Spinal cord (tissue), 10 donors: ENCODE measurements around the gene ABCC9. TPM values are rescaled to one million over a fixed set of nuclear protein-coding genes. Genes with fewer than 3 reads are reported as not detected.
"Not testable (repeated sequence)": the region's sequence is repeated elsewhere in the genome, so short reads cannot be mapped to it uniquely, and the experiment has no call there.

Experiments
- DNase-seq, 6 donors: peaks; one replicate each; pipeline versions ENCODE4 v3.0.0 to v3.0.0-alpha.2; 2013 to 2015; ENCODE audit warnings: low spot score in 6 of 6, low read depth in 4 of 6
- H3K27ac ChIP-seq: one replicate; pipeline ENCODE4 v1.5.1; 2013; ENCODE audit warnings: low read depth, low read length, control low read depth
- H3K27me3 ChIP-seq: one replicate; pipeline ENCODE4 v1.6.1; 2013; ENCODE audit warnings: low read length; ENCODE audit not compliant: control insufficient read depth, insufficient read depth
- H3K36me3 ChIP-seq: one replicate; pipeline ENCODE4 v1.6.1; 2013; ENCODE audit warnings: low read length; ENCODE audit not compliant: control insufficient read depth, insufficient read depth
- H3K4me1 ChIP-seq: one replicate; pipeline ENCODE4 v1.6.1; 2013; ENCODE audit warnings: low read length; ENCODE audit not compliant: control insufficient read depth, insufficient read depth
- H3K4me3 ChIP-seq: one replicate; pipeline ENCODE4 v1.5.1; 2013; ENCODE audit warnings: low read depth, low read length, control low read depth
- H3K9me3 ChIP-seq: one replicate; pipeline ENCODE4 v1.6.1; 2013; ENCODE audit warnings: low read length; ENCODE audit not compliant: control insufficient read depth, insufficient read depth
- WGBS: methylation state at CpG from one replicate; pipeline ENCODE4 v1.1.5; 2013; ENCODE audit warnings: missing lambda C conversion rate; ENCODE audit not compliant: insufficient coverage; 5-methylcytosine and 5-hydroxymethylcytosine counted together
- polyA plus RNA-seq, 2 donors: library from polyadenylated mRNA; unstranded; fragments of 120-200 nt; gene quantifications; one replicate each; pipeline ENCODE4 v1.2.1, GENCODE V29; 2013; ENCODE audit not compliant: insufficient read length in 2 of 2
- total RNA-seq, 2 donors: library from RNA; depleted of rRNA in 1 of 2; stranded (reverse); fragments of 120-200 nt in 1 of 2; fragments of >200 nt in 1 of 2; gene quantifications; one replicate each; pipeline versions ENCODE4 v1.2.3 to v1.2.4, GENCODE V29; 2013 to 2014
- donor health status: healthy.

Gene ABCC9
- total and polyA plus RNA-seq, 4 donors, result 10.2 to 41.8 (median 22.8) TPM

- DNase-seq, result peak in 5 of 6 donors; percentile 14 to 66 (median 36)
These were observed 515 bp upstream of the ABCC9 start for GRCh38 chr12:21941506-21942376.

GRCh38 chr12:21939435-21939834 is 1.8 kb downstream of the ABCC9 start:
- no peaks in the 10 kb centered on the region for H3K9me3 ChIP-seq
- H3K36me3 ChIP-seq, result no peaks in the 10 kb centered on the region
- peaks cover 27% of the 10 kb centered on the region for H3K27me3 ChIP-seq
- H3K27ac ChIP-seq, result peak overlapping the region; percentile 62
- peaks cover 14% of the 10 kb centered on the region for H3K4me1 ChIP-seq
- DNase-seq, result peak in 3 of 6 donors; percentile 11 to 40 (median 36)
- no CpG with 5 or more reads among the region's 4 CpGs for WGBS
- H3K4me3 ChIP-seq, result no peak overlapping the region

More at GRCh38 chr12:21941506-21942376, 515 bp upstream of the ABCC9 start:
- Histone ChIP-seq H3K36me3 (no peaks in the 10 kb centered on the region), H3K4me3 (peak overlapping the region; percentile 58), H3K9me3 (peaks cover 2% of the 10 kb centered on the region), H3K27me3 (peaks cover 27% of the 10 kb centered on the region), H3K27ac (peak overlapping the region; percentile 62), H3K4me1 (peaks cover 14% of the 10 kb centered on the region)
- WGBS, result 2% methylated on average over 45 of the region's 51 CpGs

GRCh38 chr12:21938879-21939278 is 2.3 kb downstream of the ABCC9 start:
- H3K4me3 ChIP-seq, result no peak overlapping the region
- H3K27me3 ChIP-seq, result peaks cover 27% of the 10 kb centered on the region
- no peak for DNase-seq
- 89% methylated on average over 5 of the region's 7 CpGs for WGBS
- H3K36me3 ChIP-seq, result no peaks in the 10 kb centered on the region
- no peak overlapping the region for H3K27ac ChIP-seq
- H3K9me3 ChIP-seq, result no peaks in the 10 kb centered on the region
- peaks cover 14% of the 10 kb centered on the region for H3K4me1 ChIP-seq

- Histone ChIP-seq H3K9me3 (no peaks in the 10 kb centered on the region), H3K36me3 (no peaks in the 10 kb centered on the region), H3K27ac (no peak overlapping the region), H3K4me3 (no peak overlapping the region), H3K27me3 (peaks cover 2% of the 10 kb centered on the region), H3K4me1 (no peaks in the 10 kb centered on the region)
- no peak for DNase-seq
- WGBS, result no CpG with 5 or more reads among the region's 1 CpG
These were observed 7.1 kb downstream of the ABCC9 start for GRCh38 chr12:21934173-21934572.

- Histone ChIP-seq H3K27me3 (no peaks in the 10 kb centered on the region), H3K27ac (no peak overlapping the region), H3K4me3 (no peak overlapping the region), H3K9me3 (no peaks in the 10 kb centered on the region), H3K36me3 (no peaks in the 10 kb centered on the region), H3K4me1 (no peaks in the 10 kb centered on the region)
- WGBS, result no CpG with 5 or more reads among the region's 4 CpGs
- no peak for DNase-seq
These were observed 7.6 kb downstream of the ABCC9 start for GRCh38 chr12:21933656-21934055.

- WGBS, result no CpG with 5 or more reads among the region's 1 CpG
These were observed 11.3 kb downstream of the ABCC9 start for GRCh38 chr12:21929972-21930371.

GRCh38 chr12:21925296-21925913 is 15.8 kb downstream of the ABCC9 start:
- no peaks in the 10 kb centered on the region for H3K4me1 ChIP-seq
- no peak overlapping the region for H3K27ac ChIP-seq
- no peaks in the 10 kb centered on the region for H3K27me3 ChIP-seq
- DNase-seq, result no peak
- 86% methylated on average over 1 of the region's 3 CpGs for WGBS
- H3K4me3 ChIP-seq, result no peak overlapping the region
- H3K9me3 ChIP-seq, result no peaks in the 10 kb centered on the region
- no peaks in the 10 kb centered on the region for H3K36me3 ChIP-seq

More at GRCh38 chr12:21929972-21930371, 11.3 kb downstream of the ABCC9 start:
- H3K4me1 ChIP-seq, H3K9me3 ChIP-seq, H3K4me3 ChIP-seq, DNase-seq, H3K27ac ChIP-seq, H3K36me3 ChIP-seq, H3K27me3 ChIP-seq: not testable (repeated sequence)

- Histone ChIP-seq H3K4me1 (no peaks in the 10 kb centered on the region), H3K36me3 (no peaks in the 10 kb centered on the region), H3K9me3 (no peaks in the 10 kb centered on the region), H3K4me3 (no peak overlapping the region), H3K27me3 (no peaks in the 10 kb centered on the region), H3K27ac (no peak overlapping the region)
- no peak for DNase-seq
- no CpG with 5 or more reads among the region's 1 CpG for WGBS
These were observed 19.8 kb downstream of the ABCC9 start for GRCh38 chr12:21921436-21921835.

- no peak overlapping the region for H3K4me3 ChIP-seq
- 86% methylated on average over 1 of the region's 3 CpGs for WGBS
These were observed 22.8 kb downstream of the ABCC9 start for GRCh38 chr12:21918456-21918855.

More at GRCh38 chr12:21918456-21918855, 22.8 kb downstream of the ABCC9 start:
- H3K4me1 ChIP-seq, result no peaks in the 10 kb centered on the region
- no peak overlapping the region for H3K27ac ChIP-seq
- no peaks in the 10 kb centered on the region for H3K36me3 ChIP-seq
- H3K9me3 ChIP-seq, result no peaks in the 10 kb centered on the region
- no peak for DNase-seq
- no peaks in the 10 kb centered on the region for H3K27me3 ChIP-seq
